ENCODE results near the gene EPSTI1. TPM values are rescaled to one million over a fixed set of nuclear protein-coding genes. Genes with fewer than 3 reads are reported as not detected.
"Not testable (repeated sequence)": the region's sequence is repeated elsewhere in the genome, so short reads cannot be mapped to it uniquely, and the experiment has no call there.

Gene EPSTI1
- total and polyA plus RNA-seq, 5 experiments from 2014 or later, result 10.1 to 12.8 (median 10.8) TPM

GRCh38 chr13:43002021-43002420 lies 10.0 kb upstream of the EPSTI1 start:
- POLR2A ChIA-PET, result no interaction called here
- H3K9me3 Mint-ChIP-seq, result peaks cover 0 to 13% (median 6%) of the 10 kb centered on the region in 9 donors
- H3K4me1 Mint-ChIP-seq, result peaks cover 0 to 6% (median 2%) of the 10 kb centered on the region in 4 donors
- ATAC-seq (no peak), DNase-seq (no peak)
- peaks cover 0 to 14% (median 8%) of the 10 kb centered on the region in 3 donors for H3K36me3 Mint-ChIP-seq
- peaks cover 0 to 3% (median 0%) of the 10 kb centered on the region in 5 donors for H3K27me3 Mint-ChIP-seq
- no peak overlapping the region for H3K27ac Mint-ChIP-seq
- no peak overlapping the region for H3K4me3 Mint-ChIP-seq

GRCh38 chr13:43000676-43001075 lies 8.6 kb upstream of the EPSTI1 start:
- peaks cover 0 to 14% (median 8%) of the 10 kb centered on the region in 3 donors for H3K36me3 Mint-ChIP-seq
- peaks cover 0 to 2% (median 0%) of the 10 kb centered on the region in 5 donors for H3K27me3 Mint-ChIP-seq
- no peak overlapping the region for H3K27ac Mint-ChIP-seq
- POLR2A ChIA-PET, result no interaction called here
- DNase-seq, result no peak
- H3K4me3 Mint-ChIP-seq, result no peak overlapping the region
- peaks cover 0 to 13% (median 6%) of the 10 kb centered on the region in 9 donors for H3K9me3 Mint-ChIP-seq
- H3K4me1 Mint-ChIP-seq, result peaks cover 0 to 6% (median 2%) of the 10 kb centered on the region in 4 donors
- ATAC-seq, result no peak

GRCh38 chr13:42999491-42999890 lies 7.5 kb upstream of the EPSTI1 start:
- no peak for ATAC-seq
- Mint-ChIP-seq H3K4me1 (peaks cover 0 to 6% (median 2%) of the 10 kb centered on the region in 4 donors), H3K4me3 (no peak overlapping the region), H3K9me3 (peaks cover 0 to 13% (median 6%) of the 10 kb centered on the region in 9 donors), H3K27ac (no peak overlapping the region), H3K36me3 (peaks cover 0 to 14% (median 8%) of the 10 kb centered on the region in 3 donors), H3K27me3 (peaks cover 0 to 2% (median 0%) of the 10 kb centered on the region in 5 donors)
- POLR2A ChIA-PET, result no interaction called here
- no peak for DNase-seq

- ATAC-seq (no peak), DNase-seq (no peak)
- POLR2A ChIA-PET, result no interaction called here
- no peak overlapping the region for H3K27ac Mint-ChIP-seq
- peaks cover 0 to 7% (median 5%) of the 10 kb centered on the region in 9 donors for H3K9me3 Mint-ChIP-seq
- H3K27me3 Mint-ChIP-seq, result peaks cover 0 to 2% (median 0%) of the 10 kb centered on the region in 5 donors
- H3K4me1 Mint-ChIP-seq, result peaks cover 9 to 18% (median 15%) of the 10 kb centered on the region in 4 donors
- no peak overlapping the region for H3K4me3 Mint-ChIP-seq
- peaks cover 0 to 6% (median 4%) of the 10 kb centered on the region in 3 donors for H3K36me3 Mint-ChIP-seq
Observed at GRCh38 chr13:42997381-42997780, 5.3 kb upstream of the EPSTI1 start.

- DNase-seq (no peak), ATAC-seq (no peak)
- Mint-ChIP-seq H3K4me1 (peaks cover 11 to 24% (median 17%) of the 10 kb centered on the region in 4 donors), H3K9me3 (peaks cover 0 to 3% (median 0%) of the 10 kb centered on the region in 9 donors), H3K4me3 (no peak overlapping the region), H3K36me3 (no peaks in the 10 kb centered on the region), H3K27ac (peak overlapping the region in 1 of 10 donors; percentile 5), H3K27me3 (peaks cover 0 to 2% (median 0%) of the 10 kb centered on the region in 5 donors)
- POLR2A ChIA-PET, result no interaction called here
Observed at GRCh38 chr13:42996584-42996983, 4.5 kb upstream of the EPSTI1 start.

- Mint-ChIP-seq H3K4me1 (peaks cover 17 to 38% (median 31%) of the 10 kb centered on the region in 4 donors), H3K36me3 (no peaks in the 10 kb centered on the region), H3K4me3 (peak overlapping the region in 1 of 10 donors; percentile 29), H3K9me3 (no peaks in the 10 kb centered on the region), H3K27ac (peak overlapping the region in 4 of 10 donors; percentile 13 to 100 (median 73)), H3K27me3 (no peaks in the 10 kb centered on the region)
- no peak for DNase-seq
- POLR2A ChIA-PET, result no interaction called here
- no peak for ATAC-seq
Observed at GRCh38 chr13:42994878-42995277, 2.8 kb upstream of the EPSTI1 start.

- Mint-ChIP-seq H3K27me3 (no peaks in the 10 kb centered on the region), H3K4me1 (peaks cover 17 to 53% (median 38%) of the 10 kb centered on the region in 4 donors), H3K4me3 (peak overlapping the region; percentile 88 to 97 (median 96)), H3K36me3 (peaks cover 0 to 7% (median 0%) of the 10 kb centered on the region in 3 donors), H3K27ac (peak overlapping the region; percentile 99 to 100 (median 99)), H3K9me3 (no peaks in the 10 kb centered on the region)
- POLR2A ChIA-PET, result interaction anchor here (1.1 to 3.8 kb wide), 7 partner anchors 11 to 95 kb away, joined by 3 to 26 read pairs (median 4); partner anchors contain the start of gene DNAJC15
- no peak for DNase-seq
- ATAC-seq, result no peak
Observed at GRCh38 chr13:42992764-42993122, 702 bp upstream of the EPSTI1 start.

- not testable (repeated sequence) for H3K9me3 Mint-ChIP-seq, ATAC-seq, H3K27me3 Mint-ChIP-seq
- Mint-ChIP-seq H3K4me3 (peak overlapping the region; percentile 88 to 97 (median 96)), H3K4me1 (peaks cover 17 to 59% (median 38%) of the 10 kb centered on the region in 4 donors), H3K36me3 (peaks cover 0 to 17% (median 0%) of the 10 kb centered on the region in 3 donors), H3K27ac (peak overlapping the region; percentile 99 to 100 (median 99))
- POLR2A ChIA-PET, result interaction anchor here (0.6 to 3.8 kb wide), 6 partner anchors 22 to 889 kb away, joined by 3 to 26 read pairs (median 4); partner anchors contain the start of gene DNAJC15
- DNase-seq, result peak in 1 of 10 donors; percentile 8
Observed at GRCh38 chr13:42991233-42991897, 676 bp downstream of the EPSTI1 start.

GRCh38 chr13:42990291-42991232 lies 1.5 kb downstream of the EPSTI1 start:
- DNase-seq (peak in 3 of 10 donors; percentile 17 to 26 (median 19)), ATAC-seq (peak; percentile 11 to 16)
- POLR2A ChIA-PET, result interaction anchor here (0.6 to 3.8 kb wide), 5 partner anchors 33 to 1727 kb away, joined by 3 to 26 read pairs (median 3); partner anchors contain the start of genes DNAJC15, LACC1 and MTRF1
- H3K4me3 Mint-ChIP-seq, result peak overlapping the region; percentile 88 to 97 (median 96)
- no peaks in the 10 kb centered on the region for H3K9me3 Mint-ChIP-seq
- H3K27ac Mint-ChIP-seq, result peak overlapping the region; percentile 99 to 100 (median 99)
- peaks cover 19 to 67% (median 40%) of the 10 kb centered on the region in 4 donors for H3K4me1 Mint-ChIP-seq
- peaks cover 0 to 23% (median 4%) of the 10 kb centered on the region in 3 donors for H3K36me3 Mint-ChIP-seq
- H3K27me3 Mint-ChIP-seq, result no peaks in the 10 kb centered on the region

GRCh38 chr13:42986176-42986574 lies 5.9 kb downstream of the EPSTI1 start:
- peaks cover 0 to 44% (median 9%) of the 10 kb centered on the region in 3 donors for H3K36me3 Mint-ChIP-seq
- peaks cover 13 to 79% (median 38%) of the 10 kb centered on the region in 4 donors for H3K4me1 Mint-ChIP-seq
- H3K4me3 Mint-ChIP-seq, result no peak overlapping the region
- DNase-seq (no peak), ATAC-seq (no peak)
- H3K27ac Mint-ChIP-seq, result peak overlapping the region in 1 of 10 donors; percentile 23
- H3K9me3 Mint-ChIP-seq, result no peaks in the 10 kb centered on the region
- H3K27me3 Mint-ChIP-seq, result no peaks in the 10 kb centered on the region
- POLR2A ChIA-PET, result no interaction called here

GRCh38 chr13:42985312-42986175 lies 6.5 kb downstream of the EPSTI1 start:
- H3K27ac Mint-ChIP-seq, result peak overlapping the region in 2 of 10 donors; percentile 15 to 23
- H3K27me3 Mint-ChIP-seq, result no peaks in the 10 kb centered on the region
- peaks cover 9 to 73% (median 32%) of the 10 kb centered on the region in 4 donors for H3K4me1 Mint-ChIP-seq
- no peak for DNase-seq
- no peak overlapping the region for H3K4me3 Mint-ChIP-seq
- POLR2A ChIA-PET, result no interaction called here
- ATAC-seq, result no peak
- H3K36me3 Mint-ChIP-seq, result peaks cover 0 to 50% (median 9%) of the 10 kb centered on the region in 3 donors
- H3K9me3 Mint-ChIP-seq, result no peaks in the 10 kb centered on the region

Data from naive thymus-derived CD8-positive, alpha-beta T cell (primary cell).